Measurements from ENCODE around the gene SZT2. TPM values are rescaled to one million over a fixed set of nuclear protein-coding genes. Genes with fewer than 3 reads are reported as not detected.

The SZT2 gene
- total RNA-seq, 1 experiment from 2014 or later = 29.0 TPM

DNA sequence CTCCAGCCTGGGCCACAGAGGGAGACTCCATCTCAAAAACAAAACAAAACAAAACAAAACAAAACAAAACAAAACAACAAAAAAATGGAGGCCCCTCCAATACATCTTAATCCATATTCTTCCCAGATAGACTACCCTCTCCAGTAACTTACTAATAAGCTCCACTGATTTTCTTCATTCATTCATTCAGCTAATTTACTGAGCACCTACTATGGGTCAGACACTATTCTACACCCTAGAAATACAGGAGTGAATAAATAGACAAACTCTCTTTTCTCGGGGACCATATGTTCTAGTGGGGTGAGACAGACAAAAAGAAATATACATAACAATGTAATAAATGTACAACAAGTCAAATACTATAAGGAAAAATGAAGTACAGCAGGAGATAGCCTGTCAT lies 38.7 kb upstream of the SZT2 start:
- no peaks in the 10 kb centered on the region for H3K27me3 Mint-ChIP-seq (ENCODE audit: insufficient read depth, unreplicated experiment)
- H3K9me3 Mint-ChIP-seq (ENCODE audit: unreplicated experiment) = no peaks in the 10 kb centered on the region
- H3K36me3 ChIP-seq (ENCODE audit: control insufficient read depth, insufficient read depth, low read length) = no peaks in the 10 kb centered on the region
- H3K27me3 ChIP-seq (replicated peaks; ENCODE audit: control insufficient read depth, insufficient read depth, low read length) = no peaks in the 10 kb centered on the region
- intact Hi-C loops (cut with micrococcal nuclease; ENCODE audit: unreplicated experiment) = no loop called here
- H3K27ac Mint-ChIP-seq (ENCODE audit: unreplicated experiment) = no peak overlapping the region
- H3K4me1 ChIP-seq = no peaks in the 10 kb centered on the region; the same call in 1 of the 2 replicates
- POLR2A ChIA-PET = no interaction called here
- DNase-seq = no peak
- H3K4me1 Mint-ChIP-seq (ENCODE audit: low read depth, unreplicated experiment) = peaks cover 23% of the 10 kb centered on the region
- no peak overlapping the region for H3K4me3 ChIP-seq (ENCODE audit: low read depth, low read length)
- no peaks in the 10 kb centered on the region for H3K9me3 ChIP-seq
- H3K36me3 Mint-ChIP-seq (ENCODE audit: insufficient read depth, unreplicated experiment) = peaks cover 14% of the 10 kb centered on the region
- no peak overlapping the region for H3K4me3 Mint-ChIP-seq (ENCODE audit: unreplicated experiment)
- TF ChIP-seq, protein P1, sequence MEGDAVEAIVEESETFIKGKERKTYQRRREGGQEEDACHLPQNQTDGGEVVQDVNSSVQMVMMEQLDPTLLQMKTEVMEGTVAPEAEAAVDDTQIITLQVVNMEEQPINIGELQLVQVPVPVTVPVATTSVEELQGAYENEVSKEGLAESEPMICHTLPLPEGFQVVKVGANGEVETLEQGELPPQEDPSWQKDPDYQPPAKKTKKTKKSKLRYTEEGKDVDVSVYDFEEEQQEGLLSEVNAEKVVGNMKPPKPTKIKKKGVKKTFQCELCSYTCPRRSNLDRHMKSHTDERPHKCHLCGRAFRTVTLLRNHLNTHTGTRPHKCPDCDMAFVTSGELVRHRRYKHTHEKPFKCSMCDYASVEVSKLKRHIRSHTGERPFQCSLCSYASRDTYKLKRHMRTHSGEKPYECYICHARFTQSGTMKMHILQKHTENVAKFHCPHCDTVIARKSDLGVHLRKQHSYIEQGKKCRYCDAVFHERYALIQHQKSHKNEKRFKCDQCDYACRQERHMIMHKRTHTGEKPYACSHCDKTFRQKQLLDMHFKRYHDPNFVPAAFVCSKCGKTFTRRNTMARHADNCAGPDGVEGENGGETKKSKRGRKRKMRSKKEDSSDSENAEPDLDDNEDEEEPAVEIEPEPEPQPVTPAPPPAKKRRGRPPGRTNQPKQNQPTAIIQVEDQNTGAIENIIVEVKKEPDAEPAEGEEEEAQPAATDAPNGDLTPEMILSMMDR (IDR thresholded peaks at IDR 0.05; ENCODE audit: insufficient read depth in 1 of 2, low read depth in 1 of 2, low read length in 1 of 2, severe bottlenecking in 1 of 2, unreplicated experiment in 1 of 2) = no peak
- CTCF ChIA-PET = no interaction called here
- no TSS peak for BruUV-seq (replicated peaks)

DNA sequence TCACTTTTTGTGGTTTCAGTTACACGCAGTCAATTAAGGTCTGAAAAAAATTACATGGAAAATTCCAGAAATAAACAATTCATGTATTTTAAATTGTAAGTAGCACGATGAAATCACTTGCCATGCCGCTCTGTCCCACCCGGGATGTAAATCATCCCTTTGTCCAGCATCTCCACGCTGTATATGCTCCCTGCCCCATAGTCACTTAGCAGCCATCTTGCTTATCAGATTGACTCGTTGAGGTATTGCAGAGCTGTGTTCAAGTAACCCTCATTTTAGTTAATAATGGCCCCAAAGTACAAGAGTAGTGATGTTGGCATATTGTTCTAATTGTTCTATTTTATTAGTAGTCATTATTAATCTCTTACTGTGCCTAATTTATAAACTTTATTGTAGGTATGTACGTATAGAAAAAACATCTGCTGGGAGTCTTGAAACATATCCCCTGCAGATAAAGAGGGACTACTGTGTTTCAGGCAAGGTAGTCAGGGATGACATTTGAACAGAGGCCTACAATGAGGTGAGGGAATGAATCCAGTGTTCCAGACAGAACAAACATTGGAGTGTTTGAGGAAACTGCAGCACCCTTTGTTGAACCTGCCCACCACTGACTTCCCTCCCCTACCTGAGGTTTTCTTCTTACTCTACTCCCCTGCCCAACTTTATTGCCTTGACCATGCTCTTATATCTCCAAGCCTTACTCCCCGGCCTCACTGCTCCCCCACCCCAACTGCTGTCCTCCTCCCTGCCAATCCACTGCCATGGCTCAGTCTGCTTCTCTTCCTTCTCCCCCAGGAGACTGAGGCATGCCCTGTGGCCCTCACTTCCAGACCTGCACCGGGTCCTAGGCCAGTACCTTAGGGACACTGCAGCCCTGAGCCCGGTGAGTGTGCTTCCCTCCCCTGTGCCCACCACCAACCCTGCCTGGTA lies 38.0 kb upstream of the SZT2 start:
- intact Hi-C loops (cut with micrococcal nuclease; ENCODE audit: unreplicated experiment) = no loop called here
- Mint-ChIP-seq H3K4me1 (ENCODE audit: low read depth, unreplicated experiment) (peaks cover 23% of the 10 kb centered on the region), H3K9me3 (ENCODE audit: unreplicated experiment) (no peaks in the 10 kb centered on the region), H3K27me3 (ENCODE audit: insufficient read depth, unreplicated experiment) (no peaks in the 10 kb centered on the region), H3K36me3 (ENCODE audit: insufficient read depth, unreplicated experiment) (peaks cover 14% of the 10 kb centered on the region), H3K27ac (ENCODE audit: unreplicated experiment) (no peak overlapping the region), H3K4me3 (ENCODE audit: unreplicated experiment) (no peak overlapping the region)
- TF ChIP-seq, protein P1 (IDR thresholded peaks at IDR 0.05; ENCODE audit: insufficient read depth in 1 of 2, low read depth in 1 of 2, low read length in 1 of 2, severe bottlenecking in 1 of 2, unreplicated experiment in 1 of 2) = no peak
- Histone ChIP-seq H3K27me3 (replicated peaks; ENCODE audit: control insufficient read depth, insufficient read depth, low read length) (no peaks in the 10 kb centered on the region), H3K4me1 (no peaks in the 10 kb centered on the region; the same call in 1 of the 2 replicates), H3K36me3 (ENCODE audit: control insufficient read depth, insufficient read depth, low read length) (no peaks in the 10 kb centered on the region), H3K4me3 (ENCODE audit: low read depth, low read length) (no peak overlapping the region), H3K9me3 (no peaks in the 10 kb centered on the region)
- no TSS peak for BruUV-seq (replicated peaks)
- CTCF ChIA-PET = no interaction called here
- POLR2A ChIA-PET = no interaction called here
- no peak for DNase-seq

DNA sequence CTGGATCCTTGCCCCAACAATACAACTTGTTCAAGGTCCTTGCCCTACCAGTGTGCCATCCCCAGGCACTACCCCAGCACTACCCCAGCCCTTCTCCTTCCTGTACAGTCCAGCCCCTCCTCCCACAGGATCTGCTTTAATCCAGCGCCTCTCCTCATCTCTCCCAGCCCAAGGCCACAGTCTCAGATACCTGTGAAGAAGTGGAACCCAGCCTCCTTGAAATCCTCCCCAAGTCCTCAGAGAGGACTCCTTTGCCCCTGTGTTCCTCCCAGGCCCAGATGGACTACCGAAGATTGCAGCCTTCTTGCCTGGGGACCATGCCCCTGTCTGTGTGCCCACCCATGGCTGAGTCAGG lies 37.4 kb upstream of the SZT2 start:
- H3K36me3 Mint-ChIP-seq (ENCODE audit: insufficient read depth, unreplicated experiment) = peaks cover 14% of the 10 kb centered on the region
- intact Hi-C loops (cut with micrococcal nuclease; ENCODE audit: unreplicated experiment) = no loop called here
- DNase-seq = no peak
- BruUV-seq (replicated peaks) = no TSS peak
- no peaks in the 10 kb centered on the region for H3K9me3 Mint-ChIP-seq (ENCODE audit: unreplicated experiment)
- no peaks in the 10 kb centered on the region for H3K9me3 ChIP-seq
- no peaks in the 10 kb centered on the region; the same call in 1 of the 2 replicates for H3K4me1 ChIP-seq
- H3K4me3 Mint-ChIP-seq (ENCODE audit: unreplicated experiment) = no peak overlapping the region
- H3K27ac Mint-ChIP-seq (ENCODE audit: unreplicated experiment) = no peak overlapping the region
- TF ChIP-seq, protein P1 (IDR thresholded peaks at IDR 0.05; ENCODE audit: insufficient read depth in 1 of 2, low read depth in 1 of 2, low read length in 1 of 2, severe bottlenecking in 1 of 2, unreplicated experiment in 1 of 2) = no peak
- no peak overlapping the region for H3K4me3 ChIP-seq (ENCODE audit: low read depth, low read length)
- peaks cover 19% of the 10 kb centered on the region for H3K4me1 Mint-ChIP-seq (ENCODE audit: low read depth, unreplicated experiment)
- H3K27me3 ChIP-seq (replicated peaks; ENCODE audit: control insufficient read depth, insufficient read depth, low read length) = no peaks in the 10 kb centered on the region
- H3K27me3 Mint-ChIP-seq (ENCODE audit: insufficient read depth, unreplicated experiment) = no peaks in the 10 kb centered on the region
- CTCF ChIA-PET = no interaction called here
- POLR2A ChIA-PET = no interaction called here
- H3K36me3 ChIP-seq (ENCODE audit: control insufficient read depth, insufficient read depth, low read length) = no peaks in the 10 kb centered on the region

Measured in Caco-2 (cell line).